Liver (tissue), 9 donors: ENCODE measurements around the gene HMX1. TPM values are rescaled to one million over a fixed set of nuclear protein-coding genes. Genes with fewer than 3 reads are reported as not detected.

Source experiments
- DNase-seq: peaks from one replicate; pipeline ENCODE4 v3.0.0-alpha.2; 2017; ENCODE audit warnings: low spot score
- H3K27ac ChIP-seq, 2 donors: one replicate each; pipeline ENCODE4 v1.7.0; 2013; ENCODE audit warnings: inconsistent platforms in 2 of 2, low read length in 2 of 2, control low read depth in 1 of 2, low read depth in 1 of 2, mild to moderate bottlenecking in 1 of 2
- H3K27me3 ChIP-seq, 4 donors: one replicate each; pipeline versions ENCODE4 v1.6.1 to v1.7.0; 2013; ENCODE audit warnings: low read length in 3 of 4, inconsistent platforms in 1 of 4, mild to moderate bottlenecking in 1 of 4, moderate library complexity in 1 of 4; ENCODE audit not compliant: control insufficient read depth in 4 of 4, insufficient read depth in 4 of 4
- H3K36me3 ChIP-seq, 4 donors: one replicate each; pipeline versions ENCODE4 v1.6.1 to v1.7.0; 2013; ENCODE audit warnings: low read length in 3 of 4, mild to moderate bottlenecking in 3 of 4, low read depth in 1 of 4, moderate library complexity in 1 of 4; ENCODE audit not compliant: control insufficient read depth in 4 of 4, insufficient read depth in 3 of 4
- H3K4me1 ChIP-seq, 4 donors: one replicate each; pipeline versions ENCODE4 v1.6.1 to v1.7.0; 2013; ENCODE audit warnings: low read length in 3 of 4, mild to moderate bottlenecking in 3 of 4, moderate library complexity in 1 of 4; ENCODE audit not compliant: control insufficient read depth in 4 of 4, insufficient read depth in 4 of 4
- H3K4me3 ChIP-seq, 3 donors: one replicate each; pipeline versions ENCODE4 v1.6.1 to v1.7.0; 2013; ENCODE audit warnings: low read length in 3 of 3, control low read depth in 1 of 3, low read depth in 1 of 3, mild to moderate bottlenecking in 1 of 3
- H3K9ac ChIP-seq, 2 donors: one replicate each; pipeline ENCODE4 v1.7.0; 2013; ENCODE audit warnings: low read length in 2 of 2, mild to moderate bottlenecking in 2 of 2, moderate library complexity in 2 of 2, control low read depth in 1 of 2, low read depth in 1 of 2
- H3K9me3 ChIP-seq, 4 donors: one replicate each; pipeline versions ENCODE4 v1.6.1 to v1.7.0; 2013; ENCODE audit warnings: low read length in 3 of 4; ENCODE audit not compliant: control insufficient read depth in 4 of 4
- ATF3 ChIP-seq: IDR thresholded peaks from 2 replicates; pipeline ENCODE4 v1.6.1; 2016; ENCODE audit warnings: antibody characterized with exemption
- CTCF ChIP-seq: fragments of 150-350 bp; IDR thresholded peaks from 2 replicates; pipeline ENCODE4 v1.5.1; 2017; ENCODE audit warnings: improper control_type of control experiment, low read depth, low read length; ENCODE audit not compliant: missing input control
- EGR1 ChIP-seq, 2 donors: IDR thresholded peaks; 2 replicates each; pipeline ENCODE4 v1.6.1; 2016 to 2018; ENCODE audit warnings: antibody characterized with exemption in 2 of 2, low read depth in 2 of 2
- FOXA1 ChIP-seq: IDR thresholded peaks from 2 replicates; pipeline ENCODE4 v1.6.1; 2016; ENCODE audit warnings: antibody characterized with exemption
- FOXA2 ChIP-seq: IDR thresholded peaks from 2 replicates; pipeline ENCODE4 v1.6.1; 2016; ENCODE audit warnings: antibody characterized with exemption
- GABPA ChIP-seq, 2 donors: IDR thresholded peaks in 1 of 2; conservative IDR thresholded peaks in 1 of 2; 2 replicates each; pipeline ENCODE4 v1.6.1; 2016; ENCODE audit warnings: antibody characterized with exemption in 2 of 2, mild to moderate bottlenecking in 1 of 2, moderate library complexity in 1 of 2
- HNF4A ChIP-seq, 2 donors: conservative IDR thresholded peaks; 2 replicates each; pipeline ENCODE4 v1.6.1; 2016; ENCODE audit warnings: antibody characterized with exemption in 2 of 2, mild to moderate bottlenecking in 2 of 2
- HNF4G ChIP-seq: IDR thresholded peaks from 2 replicates; pipeline ENCODE4 v1.6.1; 2016; ENCODE audit warnings: antibody characterized with exemption
- JUND ChIP-seq, 2 donors: IDR thresholded peaks; 2 replicates each; pipeline ENCODE4 v1.6.1; 2016; ENCODE audit warnings: antibody characterized with exemption in 2 of 2
- NR2F2 ChIP-seq: IDR thresholded peaks from 2 replicates; pipeline ENCODE4 v1.6.1; 2016; ENCODE audit warnings: antibody characterized with exemption
- RAD21 ChIP-seq, 2 donors: IDR thresholded peaks; 2 replicates each; pipeline ENCODE4 v1.6.1; 2016; ENCODE audit warnings: antibody characterized with exemption in 2 of 2, mild to moderate bottlenecking in 2 of 2
- REST ChIP-seq: IDR thresholded peaks from 2 replicates; pipeline ENCODE4 v1.6.1; 2016; ENCODE audit warnings: antibody characterized with exemption, mild to moderate bottlenecking
- RXRA ChIP-seq, 2 donors: IDR thresholded peaks; 2 replicates each; pipeline ENCODE4 v1.6.1; 2017 to 2018; ENCODE audit warnings: antibody characterized with exemption in 2 of 2, mild to moderate bottlenecking in 1 of 2
- SP1 ChIP-seq: IDR thresholded peaks from 2 replicates; pipeline ENCODE4 v1.6.1; 2018; ENCODE audit warnings: antibody characterized with exemption, mild to moderate bottlenecking
- YY1 ChIP-seq: IDR thresholded peaks from 2 replicates; pipeline ENCODE4 v1.6.1; 2016; ENCODE audit warnings: antibody characterized with exemption, mild to moderate bottlenecking
- WGBS: extraction: QIAGEN DNeasy Blood & Tissue Kit; methylation state at CpG from one replicate; pipeline ENCODE4 v1.1.7; 2013; 5-methylcytosine and 5-hydroxymethylcytosine counted together
- polyA plus RNA-seq, 2 donors: library from polyadenylated mRNA; stranded (reverse) in 1 of 2; unstranded in 1 of 2; fragments of 200-250 nt in 1 of 2; fragments of >200 nt in 1 of 2; fragmentation: Nextera tagmentation in 1 of 2; extraction: Ambion mirVana in 1 of 2; gene quantifications; one replicate each; pipeline versions ENCODE4 v1.2.1 to v1.2.3, GENCODE V29; 2013 to 2015
- total RNA-seq, 2 donors: library from RNA; depleted of rRNA; stranded (reverse); fragments of >200 nt; gene quantifications; one replicate each; pipeline ENCODE4 v1.2.3, GENCODE V29; 2014
- TF ChIP-seq, protein P1 (sequence below): IDR thresholded peaks from 2 replicates; pipeline ENCODE4 v1.6.1; 2016; ENCODE audit warnings: antibody characterized with exemption
- TF ChIP-seq, protein P2 (sequence below): IDR thresholded peaks from 2 replicates; pipeline ENCODE4 v1.6.1; 2016; ENCODE audit warnings: antibody characterized with exemption
- donor health status: healthy.
- donor health status: healthy.
- donor health status: healthy.
- donor health status: healthy.
- donor health status: healthy.

HMX1 gene
- total and polyA plus RNA-seq, 4 donors: not detected

DNA sequence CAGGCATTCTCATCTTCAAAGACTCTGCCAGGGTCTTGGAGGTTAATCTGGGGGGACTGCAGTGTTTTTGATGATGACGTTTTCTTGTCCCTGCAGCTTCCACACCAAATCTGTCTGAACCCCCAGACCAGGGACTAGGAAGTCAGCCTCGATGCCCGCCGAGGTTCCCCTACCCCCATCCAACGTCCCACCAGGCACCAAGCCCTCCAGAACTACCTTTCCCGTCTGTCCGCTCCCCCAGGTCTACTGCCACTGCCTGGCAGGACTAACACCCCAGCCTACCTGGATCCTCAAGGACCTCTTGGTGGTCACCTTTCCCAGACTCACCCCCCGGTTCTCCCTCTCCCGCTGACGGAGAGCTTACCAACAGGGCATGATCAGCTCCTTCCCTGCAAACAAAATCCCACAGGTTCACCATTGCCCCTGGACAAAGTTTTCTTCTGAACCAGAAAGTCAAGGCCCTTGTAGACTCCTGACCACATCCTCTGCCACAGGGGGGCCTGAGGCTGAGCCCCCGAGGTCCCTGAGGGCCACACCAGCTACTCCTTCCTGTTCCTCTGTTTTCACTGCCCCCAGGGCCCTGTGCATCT lies 40.9 kb downstream of the HMX1 start:
- no peak for DNase-seq
- no peaks in the 10 kb centered on the region for H3K36me3 ChIP-seq
- H3K27ac ChIP-seq: no peak overlapping the region
- H3K9me3 ChIP-seq: peaks cover 0 to 3% (median 2%) of the 10 kb centered on the region in 4 donors
- H3K27me3 ChIP-seq: no peaks in the 10 kb centered on the region
- 82% methylated on average over 11 of the region's 11 CpGs for WGBS
- TF ChIP-seq FOXA1: no peak
- TF ChIP-seq EGR1 (IDR thresholded peaks at IDR 0.05; ENCODE audit: low read depth in 2 of 2): no peak
- no peak for TF ChIP-seq YY1
- TF ChIP-seq RAD21 (IDR thresholded peaks at IDR 0.05): no peak
- TF ChIP-seq, protein P1, sequence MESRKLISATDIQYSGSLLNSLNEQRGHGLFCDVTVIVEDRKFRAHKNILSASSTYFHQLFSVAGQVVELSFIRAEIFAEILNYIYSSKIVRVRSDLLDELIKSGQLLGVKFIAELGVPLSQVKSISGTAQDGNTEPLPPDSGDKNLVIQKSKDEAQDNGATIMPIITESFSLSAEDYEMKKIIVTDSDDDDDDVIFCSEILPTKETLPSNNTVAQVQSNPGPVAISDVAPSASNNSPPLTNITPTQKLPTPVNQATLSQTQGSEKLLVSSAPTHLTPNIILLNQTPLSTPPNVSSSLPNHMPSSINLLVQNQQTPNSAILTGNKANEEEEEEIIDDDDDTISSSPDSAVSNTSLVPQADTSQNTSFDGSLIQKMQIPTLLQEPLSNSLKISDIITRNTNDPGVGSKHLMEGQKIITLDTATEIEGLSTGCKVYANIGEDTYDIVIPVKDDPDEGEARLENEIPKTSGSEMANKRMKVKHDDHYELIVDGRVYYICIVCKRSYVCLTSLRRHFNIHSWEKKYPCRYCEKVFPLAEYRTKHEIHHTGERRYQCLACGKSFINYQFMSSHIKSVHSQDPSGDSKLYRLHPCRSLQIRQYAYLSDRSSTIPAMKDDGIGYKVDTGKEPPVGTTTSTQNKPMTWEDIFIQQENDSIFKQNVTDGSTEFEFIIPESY: no peak
- no peak for TF ChIP-seq SP1
- TF ChIP-seq REST: no peak
- no peak for TF ChIP-seq JUND (IDR thresholded peaks at IDR 0.05)
- no peak for TF ChIP-seq CTCF
- H3K4me1 ChIP-seq: no peaks in the 10 kb centered on the region
- H3K9ac ChIP-seq: no peak overlapping the region
- no peak overlapping the region for H3K4me3 ChIP-seq

GRCh38 chr4:8830056-8830455 lies 41.6 kb downstream of the HMX1 start:
- DNase-seq: no peak
- H3K27me3 ChIP-seq: no peaks in the 10 kb centered on the region
- no peak overlapping the region for H3K4me3 ChIP-seq
- no peaks in the 10 kb centered on the region for H3K4me1 ChIP-seq
- H3K36me3 ChIP-seq: no peaks in the 10 kb centered on the region
- peaks cover 0 to 3% (median 2%) of the 10 kb centered on the region in 4 donors for H3K9me3 ChIP-seq
- H3K27ac ChIP-seq: no peak overlapping the region
- 62% methylated on average over 7 of the region's 7 CpGs for WGBS
- no peak overlapping the region for H3K9ac ChIP-seq
- TF ChIP-seq SP1 (no peak), FOXA1 (no peak), FOXA2 (no peak), JUND (IDR thresholded peaks at IDR 0.05) (no peak), RAD21 (IDR thresholded peaks at IDR 0.05) (no peak), HNF4A (conservative IDR thresholded peaks at IDR 0.05) (no peak), ATF3 (no peak), RXRA (IDR thresholded peaks at IDR 0.05) (no peak), HNF4G (no peak), CTCF (no peak), NR2F2 (no peak), GABPA (IDR thresholded peaks at IDR 0.05 in 1 of 2, conservative IDR thresholded peaks at IDR 0.05 in 1 of 2) (no peak), EGR1 (IDR thresholded peaks at IDR 0.05; ENCODE audit: low read depth in 2 of 2) (no peak), YY1 (no peak)
- TF ChIP-seq, protein P1: no peak
- TF ChIP-seq, protein P2, sequence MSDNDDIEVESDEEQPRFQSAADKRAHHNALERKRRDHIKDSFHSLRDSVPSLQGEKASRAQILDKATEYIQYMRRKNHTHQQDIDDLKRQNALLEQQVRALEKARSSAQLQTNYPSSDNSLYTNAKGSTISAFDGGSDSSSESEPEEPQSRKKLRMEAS: no peak
